Mucosa of descending colon (tissue), 3 donors: ENCODE results near the gene SPARCL1. TPM values are rescaled to one million over a fixed set of nuclear protein-coding genes. Genes with fewer than 3 reads are reported as not detected.

Source experiments
- ATAC-seq: fragments of 200-7000 bp; cut with Tn5 transposase; one replicate; pipeline ENCODE4 v1.9.1; 2020; ENCODE audit warnings: mild to moderate bottlenecking, moderate library complexity
- DNase-seq, 3 donors: peaks; one replicate each; pipeline ENCODE4 v3.0.0-alpha.2; 2020
- H3K36me3 ChIP-seq: fragments of 200-600 bp; one replicate; pipeline ENCODE4 v1.8.0; 2021; ENCODE audit warnings: low read depth, mild to moderate bottlenecking
- H3K4me1 ChIP-seq: fragments of 200-600 bp; one replicate; pipeline ENCODE4 v1.8.0; 2021; ENCODE audit warnings: low read depth, mild to moderate bottlenecking
- H3K4me3 ChIP-seq: fragments of 200-600 bp; one replicate; pipeline ENCODE4 v1.8.0; 2021; ENCODE audit warnings: mild to moderate bottlenecking
- H3K9me3 ChIP-seq: fragments of 200-600 bp; one replicate; pipeline ENCODE4 v1.8.0; 2021; ENCODE audit warnings: mild to moderate bottlenecking
- CTCF ChIP-seq: fragments of 200-600 bp; IDR thresholded peaks from one replicate; pipeline ENCODE4 v1.8.0; 2022; ENCODE audit warnings: antibody characterized with exemption, mild to moderate bottlenecking
- intact Hi-C, 2 donors: fragments of 100-400 bp; cut with DNase I in 1 of 2; cut with micrococcal nuclease in 1 of 2; formaldehyde crosslinking; loops; one replicate each; pipeline versions ENCODE4 v1.11.0 to v1.11.1; 2022; cut with DNase I, micrococcal nuclease
- total RNA-seq, 3 donors: library from RNA; stranded (reverse); fragmentation: NEBNext Ultra II Directional in 2 of 3; extraction: Animal tissue kit (Norgen Biotek cat#: 25700) in 2 of 3; gene quantifications; one replicate each; pipeline versions ENCODE4 v1.2.1 to v1.2.4, GENCODE V29; 2021 to 2023
- donor health status: DM: no; HTN: no; CAD: no; lungs with moderate emphysema.
- donor health status: DM: no; HTN: no; CAD: no.
- donor health status: DM: no; HTN: yes; CAD: no.

Gene SPARCL1
- total RNA-seq, 3 donors from 2014 or later, result 33.6 to 544 (median 78.4) TPM

GRCh38 chr4:87500092-87500462, 29.1 kb downstream of the SPARCL1 start:
- intact Hi-C loops, result no loop called here
- Histone ChIP-seq H3K36me3 (no peaks in the 10 kb centered on the region), H3K4me1 (no peaks in the 10 kb centered on the region), H3K4me3 (no peak overlapping the region), H3K9me3 (no peaks in the 10 kb centered on the region)
- no peak for ATAC-seq
- no peak for TF ChIP-seq CTCF
- no peak for DNase-seq

- no peak for TF ChIP-seq CTCF
- Histone ChIP-seq H3K4me3 (no peak overlapping the region), H3K4me1 (no peaks in the 10 kb centered on the region), H3K9me3 (no peaks in the 10 kb centered on the region), H3K36me3 (no peaks in the 10 kb centered on the region)
- DNase-seq (no peak), ATAC-seq (no peak)
- intact Hi-C loops, result no loop called here
Observed at GRCh38 chr4:87499403-87500091, 29.6 kb downstream of the SPARCL1 start.

GRCh38 chr4:87498446-87498900, 30.7 kb downstream of the SPARCL1 start:
- intact Hi-C loops, result no loop called here
- ATAC-seq, result peak; percentile 48
- no peak for TF ChIP-seq CTCF
- DNase-seq, result peak in 1 of 3 donors; percentile 12
- no peak overlapping the region for H3K4me3 ChIP-seq
- H3K9me3 ChIP-seq, result no peaks in the 10 kb centered on the region
- no peaks in the 10 kb centered on the region for H3K4me1 ChIP-seq
- no peaks in the 10 kb centered on the region for H3K36me3 ChIP-seq

GRCh38 chr4:87497578-87497977, 31.6 kb downstream of the SPARCL1 start:
- TF ChIP-seq CTCF, result no peak
- no peak for DNase-seq
- Histone ChIP-seq H3K4me3 (no peak overlapping the region), H3K9me3 (no peaks in the 10 kb centered on the region), H3K36me3 (no peaks in the 10 kb centered on the region), H3K4me1 (no peaks in the 10 kb centered on the region)
- intact Hi-C loops, result no loop called here
- ATAC-seq, result no peak

- Histone ChIP-seq H3K4me3 (no peak overlapping the region), H3K9me3 (no peaks in the 10 kb centered on the region), H3K36me3 (no peaks in the 10 kb centered on the region), H3K4me1 (no peaks in the 10 kb centered on the region)
- intact Hi-C loops, result no loop called here
- TF ChIP-seq CTCF, result no peak
- DNase-seq (no peak), ATAC-seq (no peak)
Observed at GRCh38 chr4:87497159-87497558, 32.0 kb downstream of the SPARCL1 start.
